Measurements from ENCODE around the gene TNFSF8. TPM values are rescaled to one million over a fixed set of nuclear protein-coding genes. Genes with fewer than 3 reads are reported as not detected.

TNFSF8 gene
- total RNA-seq, 4 donors from 2014 or later, result 0.84 to 8.1 (median 2.3) TPM

GRCh38 chr9:114908805-114909448 lies 21.5 kb downstream of the TNFSF8 start:
- Histone ChIP-seq H3K36me3 (no peaks in the 10 kb centered on the region), H3K27me3 (no peaks in the 10 kb centered on the region), H3K4me1 (peaks cover 0 to 19% (median 0%) of the 10 kb centered on the region in 4 donors), H3K27ac (no peak overlapping the region), H3K4me3 (no peak overlapping the region), H3K9me3 (no peaks in the 10 kb centered on the region)
- WGBS, 2 donors, result 64 to 71% methylated on average over 6 of the region's 6 CpGs
- TF ChIP-seq EP300 (IDR thresholded peaks at IDR 0.05), result no peak
- no peak for TF ChIP-seq POLR2A (IDR thresholded peaks at IDR 0.05)
- TF ChIP-seq CTCF (IDR thresholded peaks at IDR 0.05), result no peak
- DNase-seq (ENCODE audit: low spot score in 2 of 2), result no peak

GRCh38 chr9:114908104-114908622 lies 22.2 kb downstream of the TNFSF8 start:
- DNase-seq (ENCODE audit: low spot score in 2 of 2), result no peak
- Histone ChIP-seq H3K4me1 (peaks cover 0 to 19% (median 0%) of the 10 kb centered on the region in 4 donors), H3K36me3 (no peaks in the 10 kb centered on the region), H3K4me3 (no peak overlapping the region), H3K27ac (no peak overlapping the region), H3K9me3 (no peaks in the 10 kb centered on the region), H3K27me3 (no peaks in the 10 kb centered on the region)
- WGBS, 2 donors, result 68 to 83% methylated on average over 3 of the region's 3 CpGs
- TF ChIP-seq CTCF (IDR thresholded peaks at IDR 0.05) (no peak), EP300 (IDR thresholded peaks at IDR 0.05) (no peak), POLR2A (IDR thresholded peaks at IDR 0.05) (no peak)

- H3K36me3 ChIP-seq, result no peaks in the 10 kb centered on the region
- no peak for DNase-seq (ENCODE audit: low spot score in 2 of 2)
- H3K9me3 ChIP-seq, result no peaks in the 10 kb centered on the region
- no peaks in the 10 kb centered on the region for H3K27me3 ChIP-seq
- TF ChIP-seq CTCF (IDR thresholded peaks at IDR 0.05) (peak; percentile 9 to 46 (median 22)), EP300 (IDR thresholded peaks at IDR 0.05) (no peak), POLR2A (IDR thresholded peaks at IDR 0.05) (no peak)
- H3K4me3 ChIP-seq, result no peak overlapping the region
- 58 to 68% methylated on average over 7 of the region's 7 CpGs for WGBS, 2 donors
- no peak overlapping the region for H3K27ac ChIP-seq
- H3K4me1 ChIP-seq, result peaks cover 0 to 19% (median 0%) of the 10 kb centered on the region in 4 donors
Measured at GRCh38 chr9:114906922-114907571, 23.3 kb downstream of the TNFSF8 start.

- Histone ChIP-seq H3K36me3 (no peaks in the 10 kb centered on the region), H3K4me3 (no peak overlapping the region), H3K4me1 (peaks cover 0 to 19% (median 0%) of the 10 kb centered on the region in 4 donors), H3K9me3 (no peaks in the 10 kb centered on the region), H3K27me3 (no peaks in the 10 kb centered on the region), H3K27ac (no peak overlapping the region)
- 79 to 80% methylated on average over 7 of the region's 7 CpGs for WGBS, 2 donors
- DNase-seq (ENCODE audit: low spot score in 2 of 2), result no peak
- TF ChIP-seq CTCF (IDR thresholded peaks at IDR 0.05) (no peak), POLR2A (IDR thresholded peaks at IDR 0.05) (no peak), EP300 (IDR thresholded peaks at IDR 0.05) (no peak)
Measured at GRCh38 chr9:114905170-114905940, 25.0 kb downstream of the TNFSF8 start.
